NCI-H2196 treated with DMSO at 0.1 percent for 48 hours (cell line): Measurements from ENCODE around the gene CCNG2.

Experiments used
- DNase-seq: peaks from one replicate; lab custom pipeline; 2025; ENCODE audit not compliant: unreplicated experiment; lab: John Stamatoyannopoulos, UW

CCNG2 gene

DNA sequence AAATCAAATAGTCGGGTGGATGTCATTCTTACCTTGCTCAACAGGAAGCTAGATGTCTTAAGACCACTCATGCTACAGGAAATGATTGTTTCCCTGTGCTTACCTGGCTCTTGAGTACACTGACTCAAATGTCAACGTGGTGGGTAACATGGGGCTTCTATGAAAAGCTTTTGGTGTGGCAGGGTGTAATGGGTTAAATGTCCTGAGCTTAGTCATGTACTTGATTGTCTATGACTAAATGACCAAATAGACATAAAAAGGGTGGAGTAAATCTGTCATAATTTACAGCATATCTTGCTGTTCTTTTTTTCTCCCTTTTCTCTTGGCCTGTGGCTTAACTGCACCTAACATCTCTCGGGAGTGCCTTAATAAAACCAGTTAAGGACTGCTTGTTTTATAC, 44.9 kb downstream of the CCNG2 start:
- no peak for DNase-seq

DNA sequence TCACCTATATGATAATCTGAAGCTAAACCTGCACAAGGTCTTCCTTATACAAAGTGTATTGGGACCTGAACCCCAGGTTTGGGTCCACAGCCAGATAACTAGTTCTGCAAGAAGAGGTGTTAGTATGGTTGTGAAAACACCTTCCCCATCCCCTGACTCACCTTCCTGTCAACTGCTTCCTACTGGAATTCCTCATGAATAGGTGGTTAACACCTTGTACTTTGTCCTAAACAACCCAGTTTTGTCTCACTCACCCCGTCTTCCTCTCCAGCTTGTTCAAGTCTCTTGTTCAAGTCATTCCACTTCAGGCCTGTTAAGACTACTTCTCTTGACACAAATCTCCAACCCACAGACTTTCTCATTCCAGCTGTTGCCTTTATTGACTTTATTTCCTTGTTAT, 45.5 kb downstream of the CCNG2 start:
- DNase-seq, result no peak

DNA sequence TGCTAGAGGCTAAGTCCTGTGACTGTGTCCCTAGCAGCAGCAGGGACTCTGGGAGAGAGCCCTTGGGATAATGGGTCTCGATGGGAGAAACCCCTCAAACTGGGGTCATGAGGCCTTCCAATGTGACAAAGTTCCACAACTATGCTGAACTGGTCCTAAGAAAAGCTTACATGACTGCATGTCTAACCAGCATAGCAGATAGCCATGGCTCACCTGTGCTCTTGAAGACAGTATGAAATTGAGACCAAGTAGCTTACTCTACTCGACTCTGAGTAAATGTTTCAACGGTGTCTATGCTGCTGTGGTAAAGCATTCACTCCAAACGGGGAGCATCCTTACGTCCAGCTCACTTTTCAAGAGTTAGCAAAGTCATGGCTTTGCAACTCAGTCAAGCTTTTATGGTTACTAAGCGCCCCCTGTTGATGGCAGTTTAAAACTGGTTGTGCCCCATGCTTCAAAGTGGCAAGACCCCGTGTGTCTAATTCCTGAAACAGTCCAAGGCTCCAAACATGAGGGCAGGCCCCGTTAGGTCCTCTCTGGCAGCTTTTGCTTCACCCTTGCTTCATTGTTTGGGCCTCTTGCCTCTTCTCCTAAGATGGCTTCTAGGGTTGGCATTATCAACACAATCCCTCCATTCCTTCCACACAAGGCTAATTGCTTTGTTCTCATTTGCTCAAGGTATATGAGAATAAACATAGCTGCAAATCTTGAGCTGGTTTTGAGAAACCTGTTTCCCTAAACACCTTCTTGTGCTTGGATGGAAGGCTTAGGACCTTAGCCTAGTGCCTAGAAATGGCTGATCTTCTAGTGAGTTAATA, 46.6 kb downstream of the CCNG2 start:
- DNase-seq, result no peak

DNA sequence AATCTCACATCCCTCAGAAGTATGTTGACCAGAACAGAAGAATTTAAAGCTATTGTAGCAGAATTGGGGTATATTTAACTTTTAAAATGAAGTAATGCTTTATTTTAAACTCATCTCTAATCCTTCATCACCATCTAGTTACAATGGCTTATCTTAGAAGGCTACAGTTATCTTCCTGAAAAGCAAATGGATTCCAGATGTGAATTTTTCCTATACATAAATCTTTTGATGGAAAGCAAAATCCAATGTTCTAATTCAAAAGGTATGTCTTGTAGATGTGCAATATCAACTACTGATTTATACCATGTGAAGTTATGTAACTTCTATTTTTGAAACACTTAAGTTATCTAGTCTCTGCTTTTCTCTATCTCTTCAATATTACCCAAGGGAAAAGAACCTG, 47.6 kb downstream of the CCNG2 start:
- DNase-seq, result no peak

DNA sequence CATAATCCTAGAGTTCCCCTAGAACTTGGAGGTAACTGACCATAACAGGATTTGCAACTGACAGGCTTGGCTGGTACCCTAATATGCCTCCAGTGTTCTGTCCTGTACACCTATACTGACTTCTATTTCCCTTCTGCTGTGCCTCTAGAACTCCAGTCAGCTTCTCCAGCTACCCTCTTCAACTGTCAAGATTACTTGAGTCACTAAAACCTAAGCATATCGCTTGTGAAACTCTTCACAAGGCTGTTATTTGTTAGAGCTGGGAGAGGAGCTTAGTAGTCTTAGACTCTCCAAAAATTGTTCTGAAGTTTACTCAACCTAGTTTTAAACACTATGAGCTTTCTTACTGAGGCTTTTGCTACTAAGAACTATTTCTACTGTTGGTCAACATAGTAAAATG, 52.0 kb downstream of the CCNG2 start:
- DNase-seq, result no peak

DNA sequence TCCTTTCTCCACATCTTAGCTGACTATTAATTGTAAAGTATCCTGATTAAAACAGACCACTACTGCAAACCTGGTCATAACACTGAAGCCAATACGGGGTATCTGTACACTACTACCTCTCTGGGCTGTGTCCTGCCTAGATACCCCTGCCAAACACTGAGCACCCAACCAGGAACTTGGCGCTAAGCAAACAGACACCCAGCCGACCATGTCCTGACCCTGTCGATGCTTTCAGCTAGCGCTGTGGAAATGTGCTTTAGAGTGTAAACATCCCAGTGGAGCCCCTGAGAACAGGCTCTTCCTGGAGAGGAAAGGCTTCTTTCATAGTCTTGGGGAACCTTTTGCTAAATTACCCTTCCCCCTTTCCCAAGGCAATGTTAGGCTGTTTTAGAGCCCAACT, 52.9 kb downstream of the CCNG2 start:
- DNase-seq, result no peak

DNA sequence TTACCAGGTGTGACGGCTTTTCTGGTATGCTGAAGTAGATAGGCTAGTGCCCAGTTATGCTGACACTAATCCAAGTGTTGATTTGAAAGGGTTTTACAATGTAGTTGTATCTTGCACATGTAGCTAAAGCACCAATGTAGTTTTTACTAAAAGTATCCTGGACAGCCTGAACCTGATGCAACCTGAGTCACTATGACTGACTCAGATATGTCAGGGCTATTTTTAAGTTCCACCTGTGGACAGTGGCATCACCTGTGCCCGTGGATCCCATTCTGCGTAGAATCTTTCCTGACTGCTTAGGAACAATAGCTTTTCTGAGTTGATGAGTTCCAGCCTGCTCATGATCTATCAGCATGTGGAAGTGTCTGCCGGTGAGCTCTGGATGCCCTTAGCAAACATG, 58.1 kb downstream of the CCNG2 start:
- no peak for DNase-seq

DNA sequence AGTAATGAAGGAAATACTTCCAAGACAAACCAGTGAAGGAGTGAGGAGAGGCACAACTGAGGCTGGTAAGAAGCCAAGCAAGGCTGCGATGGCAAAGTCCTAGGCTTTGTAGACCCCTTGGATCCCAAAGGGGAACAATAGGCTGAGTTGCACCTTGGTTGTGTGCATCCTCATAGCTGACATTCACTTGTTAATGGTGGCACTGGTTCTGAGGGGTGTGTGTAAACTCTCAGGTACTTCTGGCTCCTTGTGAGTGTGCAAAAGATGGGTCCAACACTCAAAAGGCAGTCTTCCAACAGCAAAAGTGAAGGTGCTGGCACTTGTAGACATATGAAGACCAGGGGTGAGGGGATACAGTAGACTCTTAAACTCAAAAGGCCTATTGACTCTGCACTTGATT, 60.5 kb downstream of the CCNG2 start:
- no peak for DNase-seq

DNA sequence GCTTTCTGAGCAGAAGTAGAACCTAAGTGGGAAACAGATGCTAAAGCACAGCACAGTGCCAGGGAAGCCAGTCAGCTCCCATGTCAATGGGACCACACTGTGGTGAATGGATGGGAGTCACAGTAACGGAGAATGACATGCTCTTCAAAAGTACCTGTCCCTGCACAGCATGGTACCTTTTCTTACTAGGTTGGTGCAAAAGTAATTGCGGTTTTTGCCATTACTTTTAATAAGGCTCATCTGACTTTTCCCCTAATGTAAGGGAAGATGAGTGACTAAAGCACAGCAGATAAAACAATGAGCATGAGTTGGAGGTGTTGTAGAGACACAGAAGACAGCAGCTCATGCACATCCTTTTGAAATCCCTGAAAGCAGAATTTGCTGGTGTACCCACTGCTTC, 62.3 kb downstream of the CCNG2 start:
- no peak for DNase-seq
